IPS-NIHi7 (cell line): Measurements from ENCODE around the gene TRIM15.
A peak's percentile ranks its signal among the peaks of the same experiment; 100 is the strongest.
"Not testable (repeated sequence)": the region's sequence is repeated elsewhere in the genome, so short reads cannot be mapped to it uniquely, and the experiment has no call there.

Experiments
- DNase-seq: peaks from one replicate; pipeline ENCODE4 v3.0.0; 2012; ENCODE audit warnings: mixed read lengths; ENCODE audit errors: extremely low spot score

Gene TRIM15

DNA sequence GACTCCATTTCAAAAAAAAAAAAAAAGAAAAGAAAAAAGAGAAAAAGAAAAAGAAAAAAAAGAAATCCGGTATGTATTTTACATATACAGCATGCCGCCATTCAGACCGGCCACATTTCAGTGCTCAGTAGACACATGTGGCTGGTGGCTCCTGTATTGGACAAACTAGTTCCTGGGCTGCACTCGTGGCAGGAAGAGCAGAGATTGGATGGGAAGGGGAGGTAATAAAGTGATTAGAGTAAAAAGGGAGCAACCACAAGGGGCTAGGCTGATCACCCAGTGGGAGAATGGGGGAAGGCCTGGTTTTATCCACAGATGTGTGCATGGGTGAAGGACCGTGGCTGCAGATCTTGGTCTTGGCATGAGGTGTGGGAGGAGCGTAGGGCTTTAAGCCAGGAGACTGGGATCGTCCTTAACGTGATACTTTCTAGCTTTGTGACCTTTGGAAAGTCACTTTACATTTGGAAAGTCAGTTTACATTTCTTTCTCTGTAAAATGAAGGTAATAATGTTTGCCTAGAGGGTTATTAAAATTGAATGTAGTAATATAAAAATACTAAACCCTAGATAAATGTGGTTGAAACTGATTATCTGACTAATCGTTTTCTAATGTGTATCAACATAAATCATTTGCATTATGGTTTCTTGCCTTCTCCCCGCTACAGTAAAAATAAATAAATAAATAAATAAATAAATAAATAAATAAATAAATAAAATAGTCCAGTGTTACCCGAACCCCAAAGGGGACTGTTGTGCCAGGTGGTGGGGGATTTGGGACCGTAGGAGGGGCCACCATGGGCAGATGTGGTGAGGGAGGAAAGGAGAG, 869 bp upstream of the TRIM15 start:
- no peak for DNase-seq

DNA sequence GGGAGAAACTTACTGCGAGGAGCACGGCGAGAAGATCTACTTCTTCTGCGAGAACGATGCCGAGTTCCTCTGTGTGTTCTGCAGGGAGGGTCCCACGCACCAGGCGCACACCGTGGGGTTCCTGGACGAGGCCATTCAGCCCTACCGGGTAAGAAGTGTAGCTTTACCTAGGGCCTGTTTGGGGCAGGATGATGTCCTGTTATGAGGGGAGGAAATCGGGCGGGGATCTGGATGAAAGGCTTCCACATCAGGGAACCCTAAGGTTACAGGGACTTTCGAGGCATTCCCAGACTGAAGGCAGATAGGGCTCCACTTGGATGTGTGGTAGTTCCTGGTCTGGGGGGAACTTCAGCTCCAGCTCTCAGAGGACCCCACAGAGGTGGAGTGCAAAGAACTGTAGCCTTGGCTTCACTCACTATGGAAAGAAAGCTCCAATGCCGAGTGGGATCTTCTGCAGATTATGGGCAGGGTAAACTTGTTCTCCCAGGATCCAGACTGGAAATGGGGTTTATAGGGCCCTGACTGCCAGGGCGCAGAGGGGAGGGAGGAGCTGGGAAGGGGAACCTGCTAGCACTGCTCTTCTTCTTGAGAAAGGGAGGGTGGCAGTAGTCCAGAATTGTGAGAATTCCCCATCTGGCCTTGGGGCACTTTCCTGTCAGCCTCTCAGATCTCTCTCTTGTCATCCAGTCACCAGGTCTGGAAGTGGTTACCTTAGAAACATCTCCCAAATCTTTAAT, 740 bp downstream of the TRIM15 start:
- DNase-seq, result no peak

DNA sequence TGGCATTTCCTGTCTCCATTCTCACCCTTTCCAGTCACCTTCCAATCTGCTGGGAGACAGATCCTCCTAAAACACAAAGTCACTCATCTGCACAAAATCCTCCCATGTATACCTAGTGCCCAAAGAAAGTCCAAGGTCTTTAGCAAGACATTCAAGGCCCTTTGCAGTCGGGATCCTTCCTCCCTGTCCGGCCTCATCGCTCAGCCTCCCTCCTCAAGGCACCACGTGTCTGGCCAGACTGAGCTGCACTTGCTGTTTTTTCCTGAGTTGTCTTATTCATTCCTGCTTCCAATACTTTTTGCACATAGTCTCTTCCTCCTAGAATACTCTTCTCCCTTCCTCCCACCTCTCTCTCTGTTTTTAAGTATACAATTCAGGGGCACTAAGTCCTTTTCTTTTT, 1.4 kb downstream of the TRIM15 start:
- DNase-seq, result no peak

DNA sequence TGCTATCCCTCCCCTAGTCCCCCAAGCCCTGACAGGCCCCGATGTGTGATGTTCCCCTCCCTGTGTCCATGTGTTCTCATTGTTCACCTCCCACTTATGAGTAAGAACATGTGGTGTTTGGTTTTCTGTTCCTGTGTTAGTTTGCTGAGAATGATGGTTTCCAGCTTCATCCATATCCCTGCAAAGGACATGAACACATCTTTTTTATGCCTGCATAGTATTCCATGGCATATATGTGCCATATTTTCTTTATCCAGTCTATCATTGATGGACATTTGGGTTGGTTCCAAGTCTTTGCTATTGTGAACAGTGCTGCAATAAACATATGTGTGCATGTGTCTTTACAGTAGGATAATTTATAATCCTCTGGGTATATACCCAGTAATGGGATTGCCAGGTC, 1.9 kb downstream of the TRIM15 start:
- DNase-seq, result not testable (repeated sequence)

DNA sequence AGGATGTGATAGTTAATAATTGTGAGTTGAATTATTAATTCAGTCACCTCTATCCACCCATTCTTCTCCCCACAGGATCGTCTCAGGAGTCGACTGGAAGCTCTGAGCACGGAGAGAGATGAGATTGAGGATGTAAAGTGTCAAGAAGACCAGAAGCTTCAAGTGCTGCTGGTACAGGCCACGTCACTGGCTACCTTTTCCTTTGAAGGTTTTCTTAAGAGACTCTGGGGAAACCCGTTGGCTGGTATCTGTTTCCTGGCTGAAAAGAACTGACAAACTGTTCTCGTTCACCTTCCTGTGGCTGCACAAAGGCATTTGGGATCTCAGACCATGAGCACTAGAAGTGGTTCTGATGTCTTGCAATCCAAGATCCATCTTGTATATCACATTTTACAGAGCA, 3.8 kb downstream of the TRIM15 start:
- no peak for DNase-seq

DNA sequence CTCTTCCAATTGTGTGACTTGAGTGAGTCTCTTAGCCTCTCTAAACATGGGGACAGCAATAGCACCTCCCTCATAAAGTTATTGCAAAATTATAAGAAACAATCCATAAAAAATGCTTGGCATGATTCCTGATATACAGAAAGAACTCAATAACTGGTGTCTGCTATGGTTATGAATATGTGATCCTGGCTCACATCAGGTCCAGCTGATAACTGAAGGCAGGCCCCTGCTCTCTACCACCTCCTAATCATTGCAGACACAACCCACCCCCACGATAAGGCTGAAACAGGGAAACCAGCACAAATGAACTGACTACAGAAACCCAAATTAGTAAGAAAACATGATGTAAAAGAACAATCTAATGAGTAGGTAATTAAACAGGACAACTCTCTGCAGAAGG, 5.4 kb downstream of the TRIM15 start:
- no peak for DNase-seq

DNA sequence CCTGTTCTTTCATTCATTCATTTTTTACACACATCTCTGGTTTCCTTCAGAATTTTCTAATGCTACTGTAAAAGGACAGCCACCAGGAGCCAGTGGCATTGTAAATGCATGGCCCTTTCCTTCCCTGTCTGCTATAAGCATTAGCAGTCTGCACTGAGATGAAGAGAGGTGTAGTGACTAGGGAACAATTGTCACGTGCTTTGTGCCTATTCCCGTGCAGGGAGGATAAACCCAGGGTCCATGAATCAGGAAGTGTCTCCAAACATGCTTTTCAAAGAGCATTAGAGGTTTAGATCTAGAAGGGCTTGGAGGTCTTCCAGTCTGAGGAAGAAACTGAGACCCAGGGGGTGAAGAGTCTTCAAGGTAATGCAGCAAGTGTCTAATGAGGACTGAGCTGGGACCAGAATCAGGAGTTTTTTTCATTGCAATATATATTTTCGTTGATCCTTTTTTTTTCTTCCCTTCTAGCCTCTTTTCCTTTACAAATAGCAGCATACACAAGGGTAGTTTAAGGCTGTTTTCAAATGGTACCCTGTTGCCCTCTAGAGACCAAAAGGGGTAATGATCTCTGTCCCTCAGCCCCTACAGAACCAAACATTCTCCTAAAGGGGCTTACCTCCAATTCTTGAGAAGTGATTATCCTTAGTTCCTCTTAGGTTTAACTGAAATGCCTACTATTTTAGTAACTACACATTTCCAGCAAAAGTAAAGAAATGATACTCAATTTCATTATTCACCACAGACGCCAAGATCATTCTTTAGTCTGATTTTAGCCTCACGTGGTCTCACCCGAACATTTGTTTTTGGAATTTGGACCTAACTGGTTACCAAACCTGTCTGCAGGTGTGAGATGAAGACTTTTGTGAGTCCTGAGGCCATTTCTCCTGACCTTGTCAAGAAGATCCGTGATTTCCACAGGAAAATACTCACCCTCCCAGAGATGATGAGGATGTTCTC, 6.6 kb downstream of the TRIM15 start:
- DNase-seq, result peak; percentile 63

DNA sequence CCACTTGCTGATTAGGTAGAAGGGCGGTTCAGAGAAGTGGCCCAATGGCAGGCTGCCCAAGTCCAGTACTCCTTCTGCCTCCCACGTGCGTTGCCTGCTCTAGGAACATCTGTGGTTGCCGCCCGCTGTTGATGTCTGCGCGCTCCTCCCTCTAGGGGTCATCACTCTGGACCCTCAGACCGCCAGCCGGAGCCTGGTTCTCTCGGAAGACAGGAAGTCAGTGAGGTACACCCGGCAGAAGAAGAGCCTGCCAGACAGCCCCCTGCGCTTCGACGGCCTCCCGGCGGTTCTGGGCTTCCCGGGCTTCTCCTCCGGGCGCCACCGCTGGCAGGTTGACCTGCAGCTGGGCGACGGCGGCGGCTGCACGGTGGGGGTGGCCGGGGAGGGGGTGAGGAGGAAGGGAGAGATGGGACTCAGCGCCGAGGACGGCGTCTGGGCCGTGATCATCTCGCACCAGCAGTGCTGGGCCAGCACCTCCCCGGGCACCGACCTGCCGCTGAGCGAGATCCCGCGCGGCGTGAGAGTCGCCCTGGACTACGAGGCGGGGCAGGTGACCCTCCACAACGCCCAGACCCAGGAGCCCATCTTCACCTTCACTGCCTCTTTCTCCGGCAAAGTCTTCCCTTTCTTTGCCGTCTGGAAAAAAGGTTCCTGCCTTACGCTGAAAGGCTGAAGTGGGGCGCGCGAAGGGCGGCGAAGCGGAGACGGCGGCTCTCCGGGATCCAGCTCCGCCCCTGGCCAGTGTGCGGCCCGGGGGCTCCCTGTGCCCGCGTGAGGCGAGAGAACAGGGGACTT, 8.5 kb downstream of the TRIM15 start:
- DNase-seq, result peak; percentile 67

DNA sequence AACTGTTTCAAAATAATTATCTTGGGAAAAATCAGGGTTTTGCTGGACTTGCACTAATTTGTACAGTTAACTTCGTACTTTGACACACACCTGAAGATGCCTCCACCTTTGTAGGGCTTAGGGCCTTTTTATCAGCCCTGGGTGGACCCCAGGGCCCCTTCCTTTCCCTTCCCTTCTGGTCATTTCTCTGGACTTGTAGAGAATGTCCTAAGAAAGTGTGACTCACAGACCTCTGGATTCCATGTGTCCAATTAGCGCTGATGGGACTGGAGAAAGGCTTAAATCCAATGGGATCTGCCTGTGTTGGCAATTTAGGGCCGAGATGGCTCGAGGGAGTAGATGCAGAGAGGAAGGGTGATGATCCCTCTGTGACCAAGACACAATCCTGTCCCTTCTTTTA, 9.3 kb downstream of the TRIM15 start:
- DNase-seq, result no peak

DNA sequence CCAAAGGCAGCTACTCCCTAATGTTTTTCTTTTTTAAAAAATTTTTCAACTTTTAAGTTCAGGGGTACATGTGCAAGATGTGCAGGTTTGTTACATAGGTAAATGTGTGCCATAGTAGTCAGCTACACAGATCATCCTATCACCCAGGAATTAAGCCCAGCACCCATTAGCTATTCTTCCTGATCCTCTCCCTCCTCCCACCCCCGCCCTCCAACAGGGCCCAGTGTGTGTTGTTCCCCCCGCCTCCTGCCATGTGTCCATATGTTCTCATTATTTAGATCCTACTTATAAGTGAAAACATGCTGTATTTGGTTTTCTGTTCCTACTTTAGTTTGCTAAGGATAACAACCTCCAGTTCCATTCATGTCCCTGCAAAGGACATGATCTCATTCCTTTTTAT, 12.4 kb downstream of the TRIM15 start:
- no peak for DNase-seq

DNA sequence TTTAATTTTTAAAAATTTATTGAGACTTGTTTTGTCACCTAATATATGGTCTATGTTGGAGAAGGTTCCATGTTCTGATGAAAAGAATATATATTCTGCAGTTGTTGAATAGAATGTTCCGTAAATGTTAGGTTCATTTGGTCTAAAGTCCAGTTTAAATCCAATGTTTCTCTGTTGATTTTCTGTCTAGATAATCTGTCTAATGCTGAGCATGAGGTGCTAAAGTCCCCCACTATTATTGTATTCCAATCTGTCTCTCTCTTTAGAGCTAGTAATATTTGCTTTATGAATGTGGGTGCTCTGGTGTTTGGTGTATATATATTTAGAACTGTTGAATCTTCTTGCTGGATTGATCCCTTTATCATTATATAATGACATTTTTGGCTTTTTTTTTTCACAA, 15.5 kb downstream of the TRIM15 start:
- no peak for DNase-seq

DNA sequence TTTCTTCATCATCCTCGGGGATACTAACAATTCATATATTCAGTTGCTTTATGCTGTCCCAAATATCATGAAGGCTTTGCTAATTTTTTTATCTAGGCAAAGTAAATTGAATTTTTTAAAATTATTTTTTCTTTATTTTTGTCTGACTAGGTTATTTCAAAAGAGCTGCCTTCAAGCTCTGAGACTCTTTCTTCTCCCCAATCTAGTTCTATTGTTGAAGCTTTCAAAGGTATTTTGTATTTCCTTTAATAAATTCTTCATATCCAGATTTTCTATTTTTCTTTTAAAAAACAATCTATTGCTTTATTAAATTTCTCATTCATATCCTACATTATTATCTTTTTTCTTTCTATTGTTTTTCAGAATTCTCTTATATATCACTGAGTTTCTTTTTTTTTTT, 16.8 kb downstream of the TRIM15 start:
- no peak for DNase-seq

DNA sequence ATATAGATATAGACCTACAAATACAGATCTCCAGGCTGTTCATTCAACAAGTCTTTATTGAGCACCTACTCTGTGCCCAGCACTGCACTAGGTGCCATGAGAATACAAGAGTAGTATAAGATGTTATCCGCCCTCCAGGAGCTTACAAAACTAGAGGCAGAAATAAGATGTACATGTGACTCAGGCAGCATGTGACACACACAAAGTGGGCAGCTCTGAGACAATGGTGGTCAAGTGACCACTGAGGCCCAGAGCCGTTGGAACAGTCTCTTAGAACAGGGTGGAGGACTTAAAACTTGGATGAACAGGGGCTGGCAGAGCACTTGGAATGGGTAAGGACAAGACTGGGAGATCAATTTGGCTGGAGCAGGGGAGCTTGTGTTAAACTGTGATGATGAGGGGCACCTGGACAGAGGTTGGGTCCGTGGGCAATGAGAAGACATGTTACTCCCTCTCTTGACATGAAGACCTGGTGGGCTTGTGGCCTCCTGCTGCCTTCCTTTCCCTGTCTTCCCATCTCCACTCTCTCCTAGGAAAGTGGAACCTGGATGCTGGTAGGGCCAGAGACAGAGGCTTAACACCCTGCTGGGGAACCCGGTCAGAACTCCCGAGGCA, 21.2 kb downstream of the TRIM15 start:
- no peak for DNase-seq

DNA sequence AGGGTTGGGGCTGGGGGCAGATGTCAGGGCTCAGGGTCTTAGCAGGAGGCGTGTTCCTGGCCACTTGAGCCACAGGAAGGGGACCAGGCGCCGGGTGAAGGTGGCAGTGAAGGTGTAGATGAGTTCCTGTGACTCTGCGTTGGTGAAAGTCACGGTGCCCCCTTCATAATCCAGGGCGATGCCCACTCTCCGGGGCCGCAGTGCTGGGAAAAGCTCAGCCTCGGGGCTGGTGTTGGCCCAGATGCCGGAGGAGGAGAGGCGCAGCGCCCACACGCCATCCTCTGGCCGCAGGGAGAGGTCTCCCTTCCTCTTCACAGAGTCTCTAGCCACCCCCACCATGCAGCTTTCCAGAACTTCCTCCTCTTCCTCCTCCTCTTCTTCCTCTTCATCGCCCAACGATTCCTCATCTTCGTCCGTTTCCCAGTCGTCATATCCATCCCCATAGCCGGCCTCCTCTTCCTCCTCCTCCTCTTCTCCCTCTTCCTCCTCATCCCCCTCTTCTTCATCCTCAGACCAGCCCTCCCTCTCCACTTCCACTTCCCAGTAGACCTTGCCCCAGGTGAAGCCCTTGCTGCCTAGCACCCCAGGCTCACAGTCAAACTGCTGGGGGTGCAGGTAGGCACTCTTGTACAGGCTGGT, 22.6 kb downstream of the TRIM15 start:
- DNase-seq, result no peak

DNA sequence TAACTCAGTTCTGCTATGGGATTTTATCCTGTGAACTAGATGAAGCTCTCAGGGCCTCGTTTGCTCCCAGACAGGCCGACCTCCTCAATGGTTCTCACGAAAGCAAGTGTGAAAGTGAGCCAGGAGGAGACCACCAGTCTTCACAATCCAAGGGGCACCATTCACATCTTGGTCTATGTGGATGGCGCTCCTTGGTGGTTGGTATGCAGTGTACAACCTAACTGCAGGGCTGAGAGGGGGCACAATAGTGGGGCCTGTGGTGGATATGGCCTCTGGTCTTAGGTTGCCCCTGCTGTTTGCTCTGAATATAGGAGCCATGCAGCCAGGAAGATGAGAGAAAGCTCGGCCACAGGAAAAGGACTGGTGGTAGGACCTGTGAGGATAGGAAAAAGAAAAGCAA, 25.2 kb downstream of the TRIM15 start:
- no peak for DNase-seq

DNA sequence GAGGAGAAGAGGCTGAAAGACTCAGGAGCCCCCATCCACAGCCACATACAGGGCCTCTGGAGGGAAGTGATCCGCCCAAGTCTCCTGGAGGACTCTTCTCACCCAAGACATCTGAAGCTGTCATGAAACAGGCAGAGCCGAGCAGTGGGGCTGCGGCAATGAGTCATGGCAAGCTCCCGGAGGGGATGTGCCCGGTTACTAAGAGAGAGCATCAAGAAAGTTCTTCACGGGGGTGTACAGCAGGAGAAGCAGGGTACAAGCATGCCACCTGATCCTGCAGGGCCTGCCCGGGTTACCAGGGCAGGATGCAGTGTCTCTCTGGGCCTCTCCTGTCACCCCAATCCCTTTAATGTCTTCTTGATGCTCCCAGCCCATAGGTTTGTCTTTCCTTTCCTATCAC, 28.7 kb downstream of the TRIM15 start:
- DNase-seq, result no peak

DNA sequence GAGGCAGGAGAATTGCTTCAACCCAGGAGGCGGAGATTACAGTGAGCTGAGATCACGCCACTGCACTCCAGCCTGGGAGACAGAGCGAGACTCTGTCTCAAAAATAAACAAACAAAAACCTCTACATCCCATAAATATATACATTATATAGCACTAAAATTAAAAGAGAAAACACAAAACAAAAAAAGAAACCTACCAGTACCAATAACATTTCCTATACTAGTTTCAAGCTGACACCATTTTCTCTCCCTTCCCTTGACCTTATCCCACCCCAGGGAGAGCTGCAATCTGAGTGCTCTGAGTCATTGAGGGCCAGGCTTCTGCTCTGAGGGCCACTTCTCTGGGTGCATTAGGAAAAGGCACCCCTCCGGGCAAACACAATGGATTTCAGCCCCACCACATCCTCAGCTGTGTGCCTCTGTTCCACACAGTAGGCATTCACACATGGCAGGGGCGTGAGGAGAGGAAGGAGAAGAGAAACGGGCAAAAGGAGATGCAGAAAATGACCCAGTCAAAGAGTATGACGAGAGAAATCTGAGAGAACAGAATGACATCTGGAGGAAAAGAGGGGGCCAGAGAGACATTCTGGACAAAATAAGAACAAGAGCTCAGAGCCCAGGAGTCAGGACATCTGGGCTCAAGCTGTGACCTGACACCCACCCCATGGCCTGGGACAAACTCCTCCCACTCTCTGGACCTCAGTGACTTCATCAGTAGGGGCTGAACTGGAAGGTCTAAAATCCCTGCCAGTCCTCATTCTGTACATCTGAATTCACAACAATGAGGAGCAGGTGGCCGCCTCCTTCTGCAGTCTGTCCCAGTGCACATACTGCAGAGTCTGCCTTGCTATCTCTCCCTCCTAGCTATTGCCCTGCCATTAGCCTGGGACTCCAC, 31.7 kb downstream of the TRIM15 start:
- no peak for DNase-seq

DNA sequence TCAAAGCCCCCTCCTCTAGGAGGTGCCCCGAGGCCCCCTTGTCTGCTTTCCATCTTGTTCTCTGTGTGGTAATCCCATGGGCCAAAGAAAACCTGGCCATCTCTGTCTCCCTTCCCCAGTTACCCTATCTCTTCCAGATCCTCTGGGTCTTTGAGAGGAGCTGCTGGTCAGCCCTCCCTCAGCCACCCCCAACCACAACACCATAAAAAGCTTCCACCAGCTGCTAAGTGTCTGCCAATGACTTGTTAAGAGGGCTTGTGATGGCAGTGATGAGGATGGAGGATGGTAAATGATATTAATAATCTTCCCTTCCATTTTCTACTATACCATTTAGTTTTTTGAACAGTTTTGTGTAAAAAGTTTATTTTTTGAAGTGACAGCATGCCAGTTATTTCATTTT, 32.6 kb downstream of the TRIM15 start:
- no peak for DNase-seq

DNA sequence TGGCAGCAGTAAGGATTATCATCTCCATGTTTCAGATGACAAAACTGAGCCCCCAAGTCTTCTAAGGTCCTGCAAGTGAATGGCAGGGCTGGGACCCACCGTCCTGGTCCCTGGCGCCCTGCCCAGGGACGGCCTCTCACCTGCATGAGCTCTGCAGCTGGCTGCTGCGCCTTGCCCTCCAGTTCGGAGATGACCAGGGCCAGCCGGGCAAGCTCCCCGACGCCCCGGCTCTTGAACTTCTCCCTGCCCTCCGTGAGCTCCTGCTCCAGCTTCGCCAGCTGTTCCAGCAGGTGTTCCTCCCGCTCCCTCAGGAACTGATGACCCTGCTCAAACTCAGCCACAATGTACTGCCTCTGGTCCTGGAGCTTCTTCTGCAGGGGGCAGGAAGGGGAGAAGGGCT, 33.0 kb downstream of the TRIM15 start:
- no peak for DNase-seq
